Karpas-422 (cell line): ENCODE measurements around the gene PAOX. TPM values are rescaled to one million over a fixed set of nuclear protein-coding genes. Genes with fewer than 3 reads are reported as not detected.
"Not testable (repeated sequence)": the region's sequence is repeated elsewhere in the genome, so short reads cannot be mapped to it uniquely, and the experiment has no call there.

Source experiments
- DNase-seq: peaks from one replicate; pipeline ENCODE4 v3.0.0-alpha.2; 2015
- H2AFZ ChIP-seq: fragments of 200-600 bp; sonication (generic); 2 replicates; pipeline ENCODE4 v1.6.1; 2014; ENCODE audit warnings: antibody characterized with exemption, low read length, mixed read lengths
- H3K27ac ChIP-seq: fragments of 200-600 bp; sonication (generic); 2 replicates; pipeline ENCODE4 v1.5.1; 2014; ENCODE audit warnings: mild to moderate bottlenecking, low read length, moderate library complexity
- H3K27me3 ChIP-seq: fragments of 200-600 bp; sonication (generic); 2 replicates; pipeline ENCODE4 v1.6.1; 2014; ENCODE audit warnings: low read length, mixed read lengths
- H3K36me3 ChIP-seq: fragments of 200-600 bp; sonication (generic); 2 replicates; pipeline ENCODE4 v1.6.1; 2014; ENCODE audit warnings: low read length, mixed read lengths; ENCODE audit not compliant: insufficient read depth
- H3K4me1 ChIP-seq: fragments of 200-600 bp; sonication (generic); 2 replicates; pipeline ENCODE4 v1.6.1; 2014; ENCODE audit warnings: mild to moderate bottlenecking, low read length, mixed read lengths
- H3K4me2 ChIP-seq: fragments of 200-600 bp; sonication (generic); 2 replicates; pipeline ENCODE4 v1.6.1; 2014; ENCODE audit warnings: low read length, low read depth, mild to moderate bottlenecking; ENCODE audit not compliant: poor library complexity, severe bottlenecking
- H3K4me3 ChIP-seq: fragments of 200-600 bp; sonication (generic); 2 replicates; pipeline ENCODE4 v1.5.1; 2014; ENCODE audit warnings: mild to moderate bottlenecking, antibody characterized with exemption, low read length, mixed read lengths
- H3K79me2 ChIP-seq: fragments of 200-600 bp; sonication (generic); 2 replicates; pipeline ENCODE4 v1.6.1; 2014; ENCODE audit warnings: mild to moderate bottlenecking, low read length, mixed read lengths
- H3K9ac ChIP-seq: fragments of 200-600 bp; sonication (generic); 2 replicates; pipeline ENCODE4 v1.6.0; 2014; ENCODE audit warnings: low read length
- H3K9me2 ChIP-seq: fragments of 200-600 bp; sonication (generic), shearing (Covaris generic); replicated peaks from 2 replicates; pipeline ENCODE4 v1.6.0; 2014; ENCODE audit warnings: mild to moderate bottlenecking, low read length, moderate library complexity; ENCODE audit not compliant: insufficient read depth
- H3K9me3 ChIP-seq: fragments of 300-700, 200-600 bp; sonication (generic); 2 replicates; pipeline ENCODE4 v1.6.1; 2014; ENCODE audit warnings: low read length, mixed read lengths
- H4K20me1 ChIP-seq: fragments of 200-600 bp; sonication (generic); 2 replicates; pipeline ENCODE4 v1.6.1; 2014; ENCODE audit warnings: mild to moderate bottlenecking, antibody characterized with exemption, low read length, low read depth; ENCODE audit not compliant: insufficient read depth
- total RNA-seq: library from RNA; depleted of rRNA; stranded (reverse); fragments of >200 nt; shearing (Covaris generic); gene quantifications from 2 replicates; pipeline ENCODE4 v1.2.3, GENCODE V29; 2014; ENCODE audit warnings: low replicate concordance

Gene PAOX
- total RNA-seq, 1 experiment from 2014 or later, result not detected

- no peak overlapping the region for H3K27ac ChIP-seq
- peaks cover 13% of the 10 kb centered on the region for H3K4me1 ChIP-seq
- no peaks in the 10 kb centered on the region for H4K20me1 ChIP-seq
- H3K4me2 ChIP-seq, result no peak overlapping the region
- no peak overlapping the region for H2AFZ ChIP-seq
- H3K79me2 ChIP-seq, result no peaks in the 10 kb centered on the region
- H3K4me3 ChIP-seq, result no peak overlapping the region
- no peaks in the 10 kb centered on the region for H3K9me2 ChIP-seq
- no peak for DNase-seq
- no peaks in the 10 kb centered on the region for H3K27me3 ChIP-seq
- H3K9me3 ChIP-seq, result no peaks in the 10 kb centered on the region
- no peak overlapping the region for H3K9ac ChIP-seq
- H3K36me3 ChIP-seq, result no peaks in the 10 kb centered on the region
Observed at GRCh38 chr10:133383551-133383950, 4.5 kb downstream of the PAOX start.

GRCh38 chr10:133384071-133384470 is 5.0 kb downstream of the PAOX start:
- no peaks in the 10 kb centered on the region for H3K9me3 ChIP-seq
- H3K4me3 ChIP-seq, result no peak overlapping the region
- no peaks in the 10 kb centered on the region for H3K36me3 ChIP-seq
- H3K9ac ChIP-seq, result no peak overlapping the region
- no peak overlapping the region for H3K4me2 ChIP-seq
- DNase-seq, result no peak
- H3K9me2 ChIP-seq, result no peaks in the 10 kb centered on the region
- H4K20me1 ChIP-seq, result no peaks in the 10 kb centered on the region
- no peaks in the 10 kb centered on the region for H3K27me3 ChIP-seq
- no peak overlapping the region for H3K27ac ChIP-seq
- peaks cover 14% of the 10 kb centered on the region for H3K4me1 ChIP-seq
- no peaks in the 10 kb centered on the region for H3K79me2 ChIP-seq
- H2AFZ ChIP-seq, result no peak overlapping the region

GRCh38 chr10:133385214-133385613 is 6.2 kb downstream of the PAOX start:
- no peaks in the 10 kb centered on the region for H3K27me3 ChIP-seq
- H3K4me1 ChIP-seq, result peaks cover 20% of the 10 kb centered on the region
- H3K79me2 ChIP-seq, result no peaks in the 10 kb centered on the region
- DNase-seq, result no peak
- no peak overlapping the region for H3K27ac ChIP-seq
- H3K4me3 ChIP-seq, result no peak overlapping the region
- no peak overlapping the region for H3K4me2 ChIP-seq
- no peak overlapping the region for H3K9ac ChIP-seq
- no peaks in the 10 kb centered on the region for H3K9me3 ChIP-seq
- no peak overlapping the region for H2AFZ ChIP-seq
- no peaks in the 10 kb centered on the region for H3K9me2 ChIP-seq
- no peaks in the 10 kb centered on the region for H3K36me3 ChIP-seq
- H4K20me1 ChIP-seq, result no peaks in the 10 kb centered on the region

GRCh38 chr10:133386951-133387350 is 7.9 kb downstream of the PAOX start:
- not testable (repeated sequence) for H3K27ac ChIP-seq, H2AFZ ChIP-seq, H3K4me2 ChIP-seq, H4K20me1 ChIP-seq, H3K27me3 ChIP-seq, H3K9me2 ChIP-seq, H3K4me3 ChIP-seq, H3K9me3 ChIP-seq, H3K79me2 ChIP-seq, H3K9ac ChIP-seq, H3K36me3 ChIP-seq, DNase-seq
- H3K4me1 ChIP-seq, result peaks cover 31% of the 10 kb centered on the region

- Histone ChIP-seq H2AFZ (peak overlapping the region; percentile 89; the same call in 1 of the 2 replicates), H3K4me1 (peaks cover 39% of the 10 kb centered on the region), H3K79me2 (no peaks in the 10 kb centered on the region), H3K27ac (peak overlapping the region; percentile 79), H3K4me3 (peak overlapping the region; percentile 64), H3K36me3 (no peaks in the 10 kb centered on the region), H3K9me3 (no peaks in the 10 kb centered on the region), H4K20me1 (no peaks in the 10 kb centered on the region), H3K9ac (peak overlapping the region; percentile 66), H3K9me2 (no peaks in the 10 kb centered on the region), H3K27me3 (no peaks in the 10 kb centered on the region), H3K4me2 (peak overlapping the region; percentile 82)
- DNase-seq, result peak; percentile 57
Observed at GRCh38 chr10:133388236-133388972, 9.3 kb downstream of the PAOX start.

- peaks cover 42% of the 10 kb centered on the region for H3K4me1 ChIP-seq
- peak; percentile 97 for DNase-seq
- H2AFZ ChIP-seq, result peak overlapping the region; percentile 89
- peak overlapping the region; percentile 66 for H3K9ac ChIP-seq
- H3K27me3 ChIP-seq, result no peaks in the 10 kb centered on the region
- peaks cover 1% of the 10 kb centered on the region; the same call in 1 of the 2 replicates for H3K79me2 ChIP-seq
- H3K4me3 ChIP-seq, result peak overlapping the region; percentile 64
- H3K27ac ChIP-seq, result peak overlapping the region; percentile 79
- H3K36me3 ChIP-seq, result no peaks in the 10 kb centered on the region
- H3K4me2 ChIP-seq, result peak overlapping the region; percentile 82
- H4K20me1 ChIP-seq, result no peaks in the 10 kb centered on the region
- H3K9me2 ChIP-seq, result no peaks in the 10 kb centered on the region
- no peaks in the 10 kb centered on the region for H3K9me3 ChIP-seq
Observed at GRCh38 chr10:133388973-133389818, 10.1 kb downstream of the PAOX start.

GRCh38 chr10:133390597-133391248 is 11.7 kb downstream of the PAOX start:
- Histone ChIP-seq H3K27ac (peak overlapping the region; percentile 79; the same call in 1 of the 2 replicates), H3K4me2 (peak overlapping the region; percentile 82), H3K79me2 (peaks cover 16% of the 10 kb centered on the region), H2AFZ (no peak overlapping the region), H4K20me1 (no peaks in the 10 kb centered on the region), H3K36me3 (peaks cover 2% of the 10 kb centered on the region), H3K4me1 (peaks cover 52% of the 10 kb centered on the region), H3K4me3 (peak overlapping the region; percentile 64; the same call in 1 of the 2 replicates), H3K27me3 (no peaks in the 10 kb centered on the region), H3K9ac (peak overlapping the region; percentile 66; the same call in 1 of the 2 replicates), H3K9me2 (no peaks in the 10 kb centered on the region), H3K9me3 (no peaks in the 10 kb centered on the region)
- no peak for DNase-seq

- Histone ChIP-seq H3K4me1 (peaks cover 52% of the 10 kb centered on the region), H3K36me3 (peaks cover 7% of the 10 kb centered on the region), H3K27ac (no peak overlapping the region), H3K9ac (no peak overlapping the region), H3K4me3 (no peak overlapping the region), H2AFZ (no peak overlapping the region), H4K20me1 (no peaks in the 10 kb centered on the region), H3K9me3 (no peaks in the 10 kb centered on the region), H3K79me2 (peaks cover 22% of the 10 kb centered on the region), H3K9me2 (no peaks in the 10 kb centered on the region), H3K4me2 (no peak overlapping the region), H3K27me3 (no peaks in the 10 kb centered on the region)
- DNase-seq, result no peak
Observed at GRCh38 chr10:133391249-133391635, 12.2 kb downstream of the PAOX start.
